ENCODE measurements around the gene CST3. TPM values are rescaled to one million over a fixed set of nuclear protein-coding genes. Genes with fewer than 3 reads are reported as not detected.

CST3 gene
- total RNA-seq, 1 donor, result 55.3 TPM

- TF ChIP-seq CTCF (IDR thresholded peaks at IDR 0.05; ENCODE audit: insufficient read depth, low read depth, low read length), result no peak
- H3K4me3 ChIP-seq (ENCODE audit: low read depth, low read length), result no peak overlapping the region
- no peak for DNase-seq (ENCODE audit: low read depth)
Observed at GRCh38 chr20:23608251-23608846, 29.4 kb downstream of the CST3 start.

- H3K4me3 ChIP-seq (ENCODE audit: low read depth, low read length), result no peak overlapping the region
- DNase-seq (ENCODE audit: low read depth), result no peak
- no peak for TF ChIP-seq CTCF (IDR thresholded peaks at IDR 0.05; ENCODE audit: insufficient read depth, low read depth, low read length)
Observed at GRCh38 chr20:23607497-23608245, 30.1 kb downstream of the CST3 start.

GRCh38 chr20:23606652-23607049 is 31.1 kb downstream of the CST3 start:
- peak; percentile 96 for TF ChIP-seq CTCF (IDR thresholded peaks at IDR 0.05; ENCODE audit: insufficient read depth, low read depth, low read length)
- no peak overlapping the region for H3K4me3 ChIP-seq (ENCODE audit: low read depth, low read length)
- DNase-seq (ENCODE audit: low read depth), result peak; percentile 74

- DNase-seq (ENCODE audit: low read depth), result no peak
- no peak for TF ChIP-seq CTCF (IDR thresholded peaks at IDR 0.05; ENCODE audit: insufficient read depth, low read depth, low read length)
- no peak within 1 kb of the TSS for H3K4me3 ChIP-seq (ENCODE audit: low read depth, low read length)
Observed at GRCh38 chr20:23605867-23606651, 31.7 kb downstream of the CST3 start, which contains the start of gene CST9. CST9 (minus strand) TSS chr20:23605917; CDS start chr20:23605864, 53 bp downstream.

- no peak overlapping the region for H3K4me3 ChIP-seq (ENCODE audit: low read depth, low read length)
- TF ChIP-seq CTCF (IDR thresholded peaks at IDR 0.05; ENCODE audit: insufficient read depth, low read depth, low read length), result no peak
- DNase-seq (ENCODE audit: low read depth), result no peak
Observed at GRCh38 chr20:23604306-23604705, 33.4 kb downstream of the CST3 start.

GRCh38 chr20:23603321-23603720 is 34.4 kb downstream of the CST3 start:
- H3K4me3 ChIP-seq (ENCODE audit: low read depth, low read length), result no peak overlapping the region
- TF ChIP-seq CTCF (IDR thresholded peaks at IDR 0.05; ENCODE audit: insufficient read depth, low read depth, low read length), result no peak
- no peak for DNase-seq (ENCODE audit: low read depth)

Measured in fibroblast of villous mesenchyme (primary cell).